ENCODE measurements around the gene PIP4K2A. TPM values are rescaled to one million over a fixed set of nuclear protein-coding genes. Genes with fewer than 3 reads are reported as not detected.
"Not testable (repeated sequence)": the region's sequence is repeated elsewhere in the genome, so short reads cannot be mapped to it uniquely, and the experiment has no call there.

Gene PIP4K2A
- polyA plus RNA-seq, 2 donors, result 4.0 to 6.1 TPM

GRCh38 chr10:22518167-22518724, 196.1 kb downstream of the PIP4K2A start:
- no peaks in the 10 kb centered on the region for H3K27me3 ChIP-seq (ENCODE audit: control insufficient read depth in 1 of 2, insufficient read depth in 2 of 2, low read length in 2 of 2)
- WGBS, 2 donors, result 70 to 74% methylated on average over 3 of the region's 3 CpGs
- H3K4me1 ChIP-seq (ENCODE audit: control insufficient read depth in 2 of 2, insufficient read depth in 2 of 2, low read length in 1 of 2), result peaks cover 0 to 5% of the 10 kb centered on the region in 2 donors

GRCh38 chr10:22515009-22515408, 199.4 kb downstream of the PIP4K2A start:
- no peak overlapping the region for H3K4me3 ChIP-seq (ENCODE audit: low read depth in 1 of 2, low read length in 2 of 2)
- 80 to 84% methylated on average over 3 of the region's 3 CpGs for WGBS, 2 donors
- H3K27ac ChIP-seq (ENCODE audit: low read depth in 2 of 2, low read length in 1 of 2), result no peak overlapping the region
- peaks cover 0 to 5% of the 10 kb centered on the region in 2 donors for H3K4me1 ChIP-seq (ENCODE audit: control insufficient read depth in 2 of 2, insufficient read depth in 2 of 2, low read length in 1 of 2)
- no peaks in the 10 kb centered on the region for H3K36me3 ChIP-seq (ENCODE audit: control insufficient read depth in 2 of 2, insufficient read depth in 2 of 2, low read length in 1 of 2)
- H3K27me3 ChIP-seq (ENCODE audit: control insufficient read depth in 1 of 2, insufficient read depth in 2 of 2, low read length in 2 of 2), result no peaks in the 10 kb centered on the region
- H3K9me3 ChIP-seq (ENCODE audit: control insufficient read depth in 2 of 2, insufficient read depth in 1 of 2, low read depth in 1 of 2, low read length in 1 of 2), result no peaks in the 10 kb centered on the region

More at GRCh38 chr10:22518167-22518724, 196.1 kb downstream of the PIP4K2A start:
- Histone ChIP-seq H3K36me3 (ENCODE audit: control insufficient read depth in 2 of 2, insufficient read depth in 2 of 2, low read length in 1 of 2) (no peaks in the 10 kb centered on the region), H3K27ac (ENCODE audit: low read depth in 2 of 2, low read length in 1 of 2) (no peak overlapping the region), H3K9me3 (ENCODE audit: control insufficient read depth in 2 of 2, insufficient read depth in 1 of 2, low read depth in 1 of 2, low read length in 1 of 2) (no peaks in the 10 kb centered on the region), H3K4me3 (ENCODE audit: low read depth in 1 of 2, low read length in 2 of 2) (no peak overlapping the region)

GRCh38 chr10:22514414-22514758, 200.0 kb downstream of the PIP4K2A start:
- H3K4me3 ChIP-seq (ENCODE audit: low read depth in 1 of 2, low read length in 2 of 2); H3K4me1 ChIP-seq (ENCODE audit: control insufficient read depth in 2 of 2, insufficient read depth in 2 of 2, low read length in 1 of 2): not testable (repeated sequence)

GRCh38 chr10:22513483-22514413, 200.6 kb downstream of the PIP4K2A start:
- H3K36me3 ChIP-seq (ENCODE audit: control insufficient read depth in 2 of 2, insufficient read depth in 2 of 2, low read length in 1 of 2); H3K4me1 ChIP-seq (ENCODE audit: control insufficient read depth in 2 of 2, insufficient read depth in 2 of 2, low read length in 1 of 2); H3K4me3 ChIP-seq (ENCODE audit: low read depth in 1 of 2, low read length in 2 of 2); H3K27me3 ChIP-seq (ENCODE audit: control insufficient read depth in 1 of 2, insufficient read depth in 2 of 2, low read length in 2 of 2); H3K27ac ChIP-seq (ENCODE audit: low read depth in 2 of 2, low read length in 1 of 2); H3K9me3 ChIP-seq (ENCODE audit: control insufficient read depth in 2 of 2, insufficient read depth in 1 of 2, low read depth in 1 of 2, low read length in 1 of 2): not testable (repeated sequence)
- 52% methylated on average over 19 of the region's 19 CpGs for WGBS, 2 donors

More at GRCh38 chr10:22514414-22514758, 200.0 kb downstream of the PIP4K2A start:
- 96 to 97% methylated on average over 3 of the region's 3 CpGs for WGBS, 2 donors
- not testable (repeated sequence) for H3K27ac ChIP-seq (ENCODE audit: low read depth in 2 of 2, low read length in 1 of 2); H3K27me3 ChIP-seq (ENCODE audit: control insufficient read depth in 1 of 2, insufficient read depth in 2 of 2, low read length in 2 of 2); H3K36me3 ChIP-seq (ENCODE audit: control insufficient read depth in 2 of 2, insufficient read depth in 2 of 2, low read length in 1 of 2); H3K9me3 ChIP-seq (ENCODE audit: control insufficient read depth in 2 of 2, insufficient read depth in 1 of 2, low read depth in 1 of 2, low read length in 1 of 2)

- not testable (repeated sequence) for H3K27me3 ChIP-seq (ENCODE audit: control insufficient read depth in 1 of 2, insufficient read depth in 2 of 2, low read length in 2 of 2); H3K27ac ChIP-seq (ENCODE audit: low read depth in 2 of 2, low read length in 1 of 2); H3K4me3 ChIP-seq (ENCODE audit: low read depth in 1 of 2, low read length in 2 of 2); H3K9me3 ChIP-seq (ENCODE audit: control insufficient read depth in 2 of 2, insufficient read depth in 1 of 2, low read depth in 1 of 2, low read length in 1 of 2); H3K36me3 ChIP-seq (ENCODE audit: control insufficient read depth in 2 of 2, insufficient read depth in 2 of 2, low read length in 1 of 2); H3K4me1 ChIP-seq (ENCODE audit: control insufficient read depth in 2 of 2, insufficient read depth in 2 of 2, low read length in 1 of 2)
- WGBS, 2 donors, result 79 to 89% methylated on average over 5 of the region's 5 CpGs
Measured at GRCh38 chr10:22512015-22512414, 202.4 kb downstream of the PIP4K2A start.

- H3K27ac ChIP-seq (ENCODE audit: low read depth in 2 of 2, low read length in 1 of 2); H3K9me3 ChIP-seq (ENCODE audit: control insufficient read depth in 2 of 2, insufficient read depth in 1 of 2, low read depth in 1 of 2, low read length in 1 of 2); H3K4me3 ChIP-seq (ENCODE audit: low read depth in 1 of 2, low read length in 2 of 2); H3K27me3 ChIP-seq (ENCODE audit: control insufficient read depth in 1 of 2, insufficient read depth in 2 of 2, low read length in 2 of 2); H3K36me3 ChIP-seq (ENCODE audit: control insufficient read depth in 2 of 2, insufficient read depth in 2 of 2, low read length in 1 of 2); H3K4me1 ChIP-seq (ENCODE audit: control insufficient read depth in 2 of 2, insufficient read depth in 2 of 2, low read length in 1 of 2): not testable (repeated sequence)
- WGBS, 2 donors, result 91 to 94% methylated on average over 2 of the region's 2 CpGs
Measured at GRCh38 chr10:22508214-22508613, 206.2 kb downstream of the PIP4K2A start.

- H3K4me3 ChIP-seq (ENCODE audit: low read depth in 1 of 2, low read length in 2 of 2), result no peak overlapping the region
- WGBS, 2 donors, result 47 to 51% methylated on average over 11 of the region's 11 CpGs
Measured at GRCh38 chr10:22505911-22506685, 208.3 kb downstream of the PIP4K2A start.

GRCh38 chr10:22504766-22505165, 209.6 kb downstream of the PIP4K2A start:
- no peaks in the 10 kb centered on the region for H3K36me3 ChIP-seq (ENCODE audit: control insufficient read depth in 2 of 2, insufficient read depth in 2 of 2, low read length in 1 of 2)
- WGBS, 2 donors, result 82 to 89% methylated on average over 4 of the region's 4 CpGs
- no peaks in the 10 kb centered on the region for H3K9me3 ChIP-seq (ENCODE audit: control insufficient read depth in 2 of 2, insufficient read depth in 1 of 2, low read depth in 1 of 2, low read length in 1 of 2)

More at GRCh38 chr10:22505911-22506685, 208.3 kb downstream of the PIP4K2A start:
- Histone ChIP-seq H3K36me3 (ENCODE audit: control insufficient read depth in 2 of 2, insufficient read depth in 2 of 2, low read length in 1 of 2) (no peaks in the 10 kb centered on the region), H3K27me3 (ENCODE audit: control insufficient read depth in 1 of 2, insufficient read depth in 2 of 2, low read length in 2 of 2) (no peaks in the 10 kb centered on the region), H3K27ac (ENCODE audit: low read depth in 2 of 2, low read length in 1 of 2) (no peak overlapping the region), H3K4me1 (ENCODE audit: control insufficient read depth in 2 of 2, insufficient read depth in 2 of 2, low read length in 1 of 2) (no peaks in the 10 kb centered on the region), H3K9me3 (ENCODE audit: control insufficient read depth in 2 of 2, insufficient read depth in 1 of 2, low read depth in 1 of 2, low read length in 1 of 2) (no peaks in the 10 kb centered on the region)

GRCh38 chr10:22503315-22504088, 210.9 kb downstream of the PIP4K2A start:
- no peaks in the 10 kb centered on the region for H3K27me3 ChIP-seq (ENCODE audit: control insufficient read depth in 1 of 2, insufficient read depth in 2 of 2, low read length in 2 of 2)
- H3K27ac ChIP-seq (ENCODE audit: low read depth in 2 of 2, low read length in 1 of 2), result no peak overlapping the region
- H3K4me1 ChIP-seq (ENCODE audit: control insufficient read depth in 2 of 2, insufficient read depth in 2 of 2, low read length in 1 of 2), result no peaks in the 10 kb centered on the region
- H3K9me3 ChIP-seq (ENCODE audit: control insufficient read depth in 2 of 2, insufficient read depth in 1 of 2, low read depth in 1 of 2, low read length in 1 of 2), result no peaks in the 10 kb centered on the region
- 62 to 67% methylated on average over 9 of the region's 9 CpGs for WGBS, 2 donors
- no peak overlapping the region for H3K4me3 ChIP-seq (ENCODE audit: low read depth in 1 of 2, low read length in 2 of 2)
- H3K36me3 ChIP-seq (ENCODE audit: control insufficient read depth in 2 of 2, insufficient read depth in 2 of 2, low read length in 1 of 2), result no peaks in the 10 kb centered on the region

More at GRCh38 chr10:22504766-22505165, 209.6 kb downstream of the PIP4K2A start:
- Histone ChIP-seq H3K4me1 (ENCODE audit: control insufficient read depth in 2 of 2, insufficient read depth in 2 of 2, low read length in 1 of 2) (no peaks in the 10 kb centered on the region), H3K27ac (ENCODE audit: low read depth in 2 of 2, low read length in 1 of 2) (no peak overlapping the region), H3K4me3 (ENCODE audit: low read depth in 1 of 2, low read length in 2 of 2) (no peak overlapping the region), H3K27me3 (ENCODE audit: control insufficient read depth in 1 of 2, insufficient read depth in 2 of 2, low read length in 2 of 2) (no peaks in the 10 kb centered on the region)

Measured in esophagus (tissue), 2 donors.